Measurements from ENCODE around the gene AQP7. TPM values are rescaled to one million over a fixed set of nuclear protein-coding genes. Genes with fewer than 3 reads are reported as not detected.

The AQP7 gene
- total and polyA plus RNA-seq, 9 of the 15 experiments (the other 6 are each of a cell fraction or from before 2014, with no cell fraction given), result 0.04 to 0.53 (median 0.07) TPM; not detected in 4

GRCh38 chr9:33408087-33408486, 5.7 kb upstream of the AQP7 start:
- in situ Hi-C loops (cut with MboI) (loop anchor here (10.0 kb wide), 1 partner anchor 57 kb away; no protein-coding TSS in a partner anchor), intact Hi-C loops (cut with micrococcal nuclease) (loop anchor here (10.0 kb wide), 1 partner anchor 217 kb away; no protein-coding TSS in a partner anchor)
- H3K9me3 ChIP-seq (replicated peaks; ENCODE audit: control insufficient read depth, insufficient read depth, low read depth, low read length), result no peaks in the 10 kb centered on the region
- ATAC-seq (no peak; the same call in 2 of the 3 replicates), FAIRE-seq (no peak), DNase-seq (ENCODE audit: extremely low read depth in 1 of 4, low spot score in 3 of 4) (no peak)
- H3K4me1 ChIP-seq (replicated peaks in 1 of 2; ENCODE audit: control insufficient read depth in 2 of 2, insufficient read depth in 2 of 2, low read length in 2 of 2), result peaks cover 2 to 15% of the 10 kb centered on the region in 2 experiments; a peak in 2 of 5 replicates
- no peak overlapping the region for H3K27ac ChIP-seq (ENCODE audit: extremely low read depth, low read depth, low read length)
- no peaks in the 10 kb centered on the region for H3K9me1 ChIP-seq (ENCODE audit: control insufficient read depth, insufficient read depth, low read length)
- BruUV-seq (replicated peaks), result no TSS peak
- no peak overlapping the region for H2AFZ ChIP-seq (ENCODE audit: low read depth, low read length)
- peak overlapping the region in 1 of 2 experiments; percentile 9; a peak in 1 of 4 replicates for H3K9ac ChIP-seq (ENCODE audit: insufficient read depth in 1 of 2, low read depth in 2 of 2, low read length in 2 of 2)
- H3K4me2 ChIP-seq (ENCODE audit: insufficient read depth, low read length), result no peak overlapping the region
- H4K20me1 ChIP-seq (replicated peaks; ENCODE audit: control insufficient read depth, insufficient read depth, low read length), result no peaks in the 10 kb centered on the region
- ChIA-PET CTCF (ENCODE audit: low intra/inter-chr PET ratio) (no interaction called here), POLR2A (no interaction called here)
- H3K36me3 ChIP-seq (ENCODE audit: control insufficient read depth, insufficient read depth, low read length), result no peaks in the 10 kb centered on the region
- H3K27me3 ChIP-seq (ENCODE audit: control insufficient read depth in 2 of 2, insufficient read depth in 2 of 2, low read length in 2 of 2), result no peaks in the 10 kb centered on the region
- TF ChIP-seq ZNF41 (CRISPR knock-in tag; conservative IDR thresholded peaks at IDR 0.05) (no peak), MYNN (IDR thresholded peaks at IDR 0.05) (no peak), MYNN (CRISPR knock-in tag; IDR thresholded peaks at IDR 0.05) (no peak), MECOM (CRISPR knock-in tag; IDR thresholded peaks at IDR 0.05) (no peak), MBD2 (IDR thresholded peaks at IDR 0.05; ENCODE audit: borderline replicate concordance, low read depth) (no peak), THRAP3 (IDR thresholded peaks at IDR 0.05; ENCODE audit: borderline replicate concordance) (no peak)
- H3K79me2 ChIP-seq (ENCODE audit: control insufficient read depth, insufficient read depth, low read length), result no peaks in the 10 kb centered on the region
- no peak overlapping the region for H3K4me3 ChIP-seq
- WGBS (ENCODE audit: insufficient coverage, low coverage, missing lambda C conversion rate), result 38% methylated on average over 4 of the region's 5 CpGs

GRCh38 chr9:33407061-33407460, 4.7 kb upstream of the AQP7 start:
- no peak overlapping the region for H3K27ac ChIP-seq (ENCODE audit: extremely low read depth, low read depth, low read length)
- 71% methylated on average over 2 of the region's 3 CpGs for WGBS (ENCODE audit: insufficient coverage, low coverage, missing lambda C conversion rate)
- no peaks in the 10 kb centered on the region for H3K27me3 ChIP-seq (ENCODE audit: control insufficient read depth in 2 of 2, insufficient read depth in 2 of 2, low read length in 2 of 2)
- no TSS peak for BruUV-seq (replicated peaks)
- in situ Hi-C loops (cut with MboI) (loop anchor here (10.0 kb wide), 1 partner anchor 58 kb away; no protein-coding TSS in a partner anchor), intact Hi-C loops (cut with micrococcal nuclease) (loop anchor here (10.0 kb wide), 1 partner anchor 218 kb away; no protein-coding TSS in a partner anchor)
- TF ChIP-seq ZFP36 (IDR thresholded peaks at IDR 0.05; ENCODE audit: low read depth, low read length, partially characterized antibody) (peak; percentile 72), MEIS2 (IDR thresholded peaks at IDR 0.05; ENCODE audit: partially characterized antibody) (no peak)
- H3K79me2 ChIP-seq (ENCODE audit: control insufficient read depth, insufficient read depth, low read length), result no peaks in the 10 kb centered on the region
- no peaks in the 10 kb centered on the region for H3K36me3 ChIP-seq (ENCODE audit: control insufficient read depth, insufficient read depth, low read length)
- H3K9me1 ChIP-seq (ENCODE audit: control insufficient read depth, insufficient read depth, low read length), result no peaks in the 10 kb centered on the region
- H3K9ac ChIP-seq (ENCODE audit: insufficient read depth in 1 of 2, low read depth in 2 of 2, low read length in 2 of 2), result no peak overlapping the region
- H3K9me3 ChIP-seq (replicated peaks; ENCODE audit: control insufficient read depth, insufficient read depth, low read depth, low read length), result no peaks in the 10 kb centered on the region
- H4K20me1 ChIP-seq (replicated peaks; ENCODE audit: control insufficient read depth, insufficient read depth, low read length), result no peaks in the 10 kb centered on the region
- FAIRE-seq (no peak), DNase-seq (ENCODE audit: extremely low read depth in 1 of 4, low spot score in 3 of 4) (no peak), ATAC-seq (no peak)
- ChIA-PET POLR2A (no interaction called here), CTCF (ENCODE audit: low intra/inter-chr PET ratio) (no interaction called here)
- H3K4me1 ChIP-seq (replicated peaks in 1 of 2; ENCODE audit: control insufficient read depth in 2 of 2, insufficient read depth in 2 of 2, low read length in 2 of 2), result peaks cover 2 to 26% of the 10 kb centered on the region in 2 experiments; a peak in 2 of 5 replicates
- H3K4me3 ChIP-seq, result no peak overlapping the region
- no peak overlapping the region for H3K4me2 ChIP-seq (ENCODE audit: insufficient read depth, low read length)
- no peak overlapping the region for H2AFZ ChIP-seq (ENCODE audit: low read depth, low read length)
